ENCODE measurements around the gene PCDHB13.
"Not testable (repeated sequence)": the region's sequence is repeated elsewhere in the genome, so short reads cannot be mapped to it uniquely, and the experiment has no call there.

Gene PCDHB13

DNA sequence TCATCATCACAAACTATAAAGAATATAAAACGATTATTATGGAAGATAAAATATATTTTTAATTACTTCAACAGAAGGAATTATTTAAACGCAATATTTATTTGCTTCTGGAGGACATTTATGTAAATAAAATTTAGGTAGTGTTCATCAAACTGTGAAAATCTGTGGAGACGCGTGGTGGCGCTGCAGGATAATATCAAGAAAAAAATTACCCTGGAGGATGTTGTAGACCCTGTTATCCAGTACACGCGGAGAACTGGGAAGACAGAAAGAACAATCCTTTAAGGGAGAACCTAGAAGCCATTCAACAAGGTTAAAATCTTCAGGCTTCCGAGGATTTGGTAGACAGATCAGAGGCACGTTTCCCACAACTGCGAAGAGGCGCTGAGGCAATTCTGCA is 5.2 kb upstream of the PCDHB13 start, which contains the start of gene PCDHB12:
Gene PCDHB12, plus strand, starts transcription at position 242 of the 400 bp plus-strand sequence. CDS start 189 bp downstream, outside the sequence.
- Histone ChIP-seq H2AFZ (ENCODE audit: low read length) (no peak within 1 kb of the TSS), H3K9me3 (ENCODE audit: insufficient read depth, low read depth, low read length) (no peaks in the 10 kb centered on the region), H3K4me2 (ENCODE audit: low read depth, low read length, poor library complexity, severe bottlenecking) (no peak within 1 kb of the TSS), H4K20me1 (ENCODE audit: insufficient read depth, low read length, poor library complexity, severe bottlenecking) (no peaks in the 10 kb centered on the region), H3K4me3 (ENCODE audit: low read length, poor library complexity, severe bottlenecking) (no peak within 1 kb of the TSS), H3K9me2 (replicated peaks; ENCODE audit: low read depth, low read length) (no peaks in the 10 kb centered on the region), H3F3A (ENCODE audit: low read depth) (no peaks in the 10 kb centered on the region), H3K4me1 (ENCODE audit: insufficient read depth, low read length, poor library complexity, severe bottlenecking) (no peaks in the 10 kb centered on the region), H3K36me3 (ENCODE audit: insufficient read depth, low read length) (no peaks in the 10 kb centered on the region), H3K79me2 (ENCODE audit: insufficient read depth, low read length) (no peaks in the 10 kb centered on the region), H3K9ac (ENCODE audit: low read depth, low read length, poor library complexity, severe bottlenecking) (no peak within 1 kb of the TSS), H3K27me3 (ENCODE audit: insufficient read depth, low read length, poor library complexity, severe bottlenecking) (no peaks in the 10 kb centered on the region)
- TF ChIP-seq EZH2phosphoT487 (IDR thresholded peaks at IDR 0.05; ENCODE audit: borderline replicate concordance) = no peak
- TF ChIP-seq, protein P1, sequence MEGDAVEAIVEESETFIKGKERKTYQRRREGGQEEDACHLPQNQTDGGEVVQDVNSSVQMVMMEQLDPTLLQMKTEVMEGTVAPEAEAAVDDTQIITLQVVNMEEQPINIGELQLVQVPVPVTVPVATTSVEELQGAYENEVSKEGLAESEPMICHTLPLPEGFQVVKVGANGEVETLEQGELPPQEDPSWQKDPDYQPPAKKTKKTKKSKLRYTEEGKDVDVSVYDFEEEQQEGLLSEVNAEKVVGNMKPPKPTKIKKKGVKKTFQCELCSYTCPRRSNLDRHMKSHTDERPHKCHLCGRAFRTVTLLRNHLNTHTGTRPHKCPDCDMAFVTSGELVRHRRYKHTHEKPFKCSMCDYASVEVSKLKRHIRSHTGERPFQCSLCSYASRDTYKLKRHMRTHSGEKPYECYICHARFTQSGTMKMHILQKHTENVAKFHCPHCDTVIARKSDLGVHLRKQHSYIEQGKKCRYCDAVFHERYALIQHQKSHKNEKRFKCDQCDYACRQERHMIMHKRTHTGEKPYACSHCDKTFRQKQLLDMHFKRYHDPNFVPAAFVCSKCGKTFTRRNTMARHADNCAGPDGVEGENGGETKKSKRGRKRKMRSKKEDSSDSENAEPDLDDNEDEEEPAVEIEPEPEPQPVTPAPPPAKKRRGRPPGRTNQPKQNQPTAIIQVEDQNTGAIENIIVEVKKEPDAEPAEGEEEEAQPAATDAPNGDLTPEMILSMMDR (conservative IDR thresholded peaks at IDR 0.05; ENCODE audit: low read length) = no peak

DNA sequence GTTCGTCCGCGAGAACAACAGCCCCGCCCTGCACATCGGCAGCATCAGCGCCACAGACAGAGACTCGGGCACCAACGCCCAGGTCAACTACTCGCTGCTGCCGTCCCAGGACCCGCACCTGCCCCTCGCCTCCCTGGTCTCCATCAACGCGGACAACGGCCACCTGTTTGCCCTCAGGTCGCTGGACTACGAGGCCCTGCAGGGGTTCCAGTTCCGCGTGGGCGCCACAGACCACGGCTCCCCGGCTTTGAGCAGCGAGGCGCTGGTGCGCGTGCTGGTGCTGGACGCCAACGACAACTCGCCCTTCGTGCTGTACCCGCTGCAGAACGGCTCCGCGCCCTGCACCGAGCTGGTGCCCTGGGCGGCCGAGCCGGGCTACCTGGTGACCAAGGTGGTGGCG is 3.4 kb upstream of the PCDHB13 start:
- H3K9me2 ChIP-seq (replicated peaks; ENCODE audit: low read depth, low read length); H3K9ac ChIP-seq (ENCODE audit: low read depth, low read length, poor library complexity, severe bottlenecking); H3K36me3 ChIP-seq (ENCODE audit: insufficient read depth, low read length); H3K9me3 ChIP-seq (ENCODE audit: insufficient read depth, low read depth, low read length); H3K4me3 ChIP-seq (ENCODE audit: low read length, poor library complexity, severe bottlenecking); H4K20me1 ChIP-seq (ENCODE audit: insufficient read depth, low read length, poor library complexity, severe bottlenecking); H3K79me2 ChIP-seq (ENCODE audit: insufficient read depth, low read length); H3K4me2 ChIP-seq (ENCODE audit: low read depth, low read length, poor library complexity, severe bottlenecking); H3F3A ChIP-seq (ENCODE audit: low read depth); H2AFZ ChIP-seq (ENCODE audit: low read length); H3K27me3 ChIP-seq (ENCODE audit: insufficient read depth, low read length, poor library complexity, severe bottlenecking); H3K4me1 ChIP-seq (ENCODE audit: insufficient read depth, low read length, poor library complexity, severe bottlenecking): not testable (repeated sequence)

DNA sequence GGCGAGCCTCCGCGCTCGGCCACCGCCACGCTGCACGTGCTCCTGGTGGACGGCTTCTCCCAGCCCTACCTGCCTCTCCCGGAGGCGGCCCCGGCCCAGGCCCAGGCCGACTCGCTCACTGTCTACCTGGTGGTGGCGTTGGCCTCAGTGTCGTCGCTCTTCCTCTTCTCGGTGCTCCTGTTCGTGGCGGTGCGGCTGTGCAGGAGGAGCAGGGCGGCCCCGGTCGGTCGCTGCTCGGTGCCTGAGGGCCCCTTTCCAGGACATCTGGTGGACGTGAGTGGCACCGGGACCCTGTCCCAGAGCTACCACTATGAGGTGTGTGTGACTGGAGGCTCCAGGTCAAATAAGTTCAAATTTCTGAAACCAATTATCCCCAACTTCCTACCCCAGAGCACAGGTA is 2.9 kb upstream of the PCDHB13 start:
- not testable (repeated sequence) for H3K4me2 ChIP-seq (ENCODE audit: low read depth, low read length, poor library complexity, severe bottlenecking); H3K27me3 ChIP-seq (ENCODE audit: insufficient read depth, low read length, poor library complexity, severe bottlenecking); H4K20me1 ChIP-seq (ENCODE audit: insufficient read depth, low read length, poor library complexity, severe bottlenecking); H3K4me3 ChIP-seq (ENCODE audit: low read length, poor library complexity, severe bottlenecking); H3K9me2 ChIP-seq (replicated peaks; ENCODE audit: low read depth, low read length); H3F3A ChIP-seq (ENCODE audit: low read depth); H3K9ac ChIP-seq (ENCODE audit: low read depth, low read length, poor library complexity, severe bottlenecking); H2AFZ ChIP-seq (ENCODE audit: low read length); H3K9me3 ChIP-seq (ENCODE audit: insufficient read depth, low read depth, low read length); H3K79me2 ChIP-seq (ENCODE audit: insufficient read depth, low read length); H3K36me3 ChIP-seq (ENCODE audit: insufficient read depth, low read length); H3K4me1 ChIP-seq (ENCODE audit: insufficient read depth, low read length, poor library complexity, severe bottlenecking)

DNA sequence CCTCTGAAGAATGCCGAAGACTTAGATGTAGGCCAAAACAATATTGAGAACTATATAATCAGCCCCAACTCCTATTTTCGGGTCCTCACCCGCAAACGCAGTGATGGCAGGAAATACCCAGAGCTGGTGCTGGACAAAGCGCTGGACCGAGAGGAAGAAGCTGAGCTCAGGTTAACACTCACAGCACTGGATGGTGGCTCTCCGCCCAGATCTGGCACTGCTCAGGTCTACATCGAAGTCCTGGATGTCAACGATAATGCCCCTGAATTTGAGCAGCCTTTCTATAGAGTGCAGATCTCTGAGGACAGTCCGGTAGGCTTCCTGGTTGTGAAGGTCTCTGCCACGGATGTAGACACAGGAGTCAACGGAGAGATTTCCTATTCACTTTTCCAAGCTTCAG is 864 bp downstream of the PCDHB13 start:
- not testable (repeated sequence) for H3K79me2 ChIP-seq (ENCODE audit: insufficient read depth, low read length); H3K36me3 ChIP-seq (ENCODE audit: insufficient read depth, low read length); H4K20me1 ChIP-seq (ENCODE audit: insufficient read depth, low read length, poor library complexity, severe bottlenecking); H3K4me3 ChIP-seq (ENCODE audit: low read length, poor library complexity, severe bottlenecking); H3K9ac ChIP-seq (ENCODE audit: low read depth, low read length, poor library complexity, severe bottlenecking); H3K9me2 ChIP-seq (replicated peaks; ENCODE audit: low read depth, low read length); H2AFZ ChIP-seq (ENCODE audit: low read length); H3K4me2 ChIP-seq (ENCODE audit: low read depth, low read length, poor library complexity, severe bottlenecking); H3K27me3 ChIP-seq (ENCODE audit: insufficient read depth, low read length, poor library complexity, severe bottlenecking); H3K9me3 ChIP-seq (ENCODE audit: insufficient read depth, low read depth, low read length); H3F3A ChIP-seq (ENCODE audit: low read depth); H3K4me1 ChIP-seq (ENCODE audit: insufficient read depth, low read length, poor library complexity, severe bottlenecking)

DNA sequence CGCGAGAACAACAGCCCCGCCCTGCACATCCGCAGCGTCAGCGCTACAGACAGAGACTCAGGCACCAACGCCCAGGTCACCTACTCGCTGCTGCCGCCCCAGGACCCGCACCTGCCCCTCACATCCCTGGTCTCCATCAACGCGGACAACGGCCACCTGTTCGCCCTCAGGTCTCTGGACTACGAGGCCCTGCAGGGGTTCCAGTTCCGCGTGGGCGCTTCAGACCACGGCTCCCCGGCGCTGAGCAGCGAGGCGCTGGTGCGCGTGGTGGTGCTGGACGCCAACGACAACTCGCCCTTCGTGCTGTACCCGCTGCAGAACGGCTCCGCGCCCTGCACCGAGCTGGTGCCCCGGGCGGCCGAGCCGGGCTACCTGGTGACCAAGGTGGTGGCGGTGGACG is 1.8 kb downstream of the PCDHB13 start:
- H3K79me2 ChIP-seq (ENCODE audit: insufficient read depth, low read length); H3K4me1 ChIP-seq (ENCODE audit: insufficient read depth, low read length, poor library complexity, severe bottlenecking); H4K20me1 ChIP-seq (ENCODE audit: insufficient read depth, low read length, poor library complexity, severe bottlenecking); H3K36me3 ChIP-seq (ENCODE audit: insufficient read depth, low read length); H2AFZ ChIP-seq (ENCODE audit: low read length); H3K9me3 ChIP-seq (ENCODE audit: insufficient read depth, low read depth, low read length); H3K27me3 ChIP-seq (ENCODE audit: insufficient read depth, low read length, poor library complexity, severe bottlenecking); H3K4me2 ChIP-seq (ENCODE audit: low read depth, low read length, poor library complexity, severe bottlenecking); H3K9me2 ChIP-seq (replicated peaks; ENCODE audit: low read depth, low read length); H3F3A ChIP-seq (ENCODE audit: low read depth); H3K9ac ChIP-seq (ENCODE audit: low read depth, low read length, poor library complexity, severe bottlenecking); H3K4me3 ChIP-seq (ENCODE audit: low read length, poor library complexity, severe bottlenecking): not testable (repeated sequence)

DNA sequence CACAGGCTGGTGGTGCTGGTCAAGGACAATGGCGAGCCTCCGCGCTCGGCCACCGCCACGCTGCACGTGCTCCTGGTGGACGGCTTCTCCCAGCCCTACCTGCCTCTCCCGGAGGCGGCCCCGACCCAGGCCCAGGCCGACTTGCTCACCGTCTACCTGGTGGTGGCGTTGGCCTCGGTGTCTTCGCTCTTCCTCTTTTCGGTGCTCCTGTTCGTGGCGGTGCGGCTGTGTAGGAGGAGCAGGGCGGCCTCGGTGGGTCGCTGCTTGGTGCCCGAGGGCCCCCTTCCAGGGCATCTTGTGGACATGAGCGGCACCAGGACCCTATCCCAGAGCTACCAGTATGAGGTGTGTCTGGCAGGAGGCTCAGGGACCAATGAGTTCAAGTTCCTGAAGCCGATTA is 2.3 kb downstream of the PCDHB13 start:
- not testable (repeated sequence) for H3K9me2 ChIP-seq (replicated peaks; ENCODE audit: low read depth, low read length); H4K20me1 ChIP-seq (ENCODE audit: insufficient read depth, low read length, poor library complexity, severe bottlenecking); H3K36me3 ChIP-seq (ENCODE audit: insufficient read depth, low read length); H3K79me2 ChIP-seq (ENCODE audit: insufficient read depth, low read length); H3K4me1 ChIP-seq (ENCODE audit: insufficient read depth, low read length, poor library complexity, severe bottlenecking); H3F3A ChIP-seq (ENCODE audit: low read depth); H2AFZ ChIP-seq (ENCODE audit: low read length); H3K4me3 ChIP-seq (ENCODE audit: low read length, poor library complexity, severe bottlenecking); H3K27me3 ChIP-seq (ENCODE audit: insufficient read depth, low read length, poor library complexity, severe bottlenecking); H3K9me3 ChIP-seq (ENCODE audit: insufficient read depth, low read depth, low read length); H3K4me2 ChIP-seq (ENCODE audit: low read depth, low read length, poor library complexity, severe bottlenecking); H3K9ac ChIP-seq (ENCODE audit: low read depth, low read length, poor library complexity, severe bottlenecking)

Measured in Loucy (cell line).